Omental fat pad (tissue), 4 donors: ENCODE measurements around the gene ADGRL3. TPM values are rescaled to one million over a fixed set of nuclear protein-coding genes. Genes with fewer than 3 reads are reported as not detected.

Experiments
- ATAC-seq: fragments of 150-250 bp; one replicate; pipeline ENCODE4 v1.9.1; 2016; ENCODE audit warnings: mild to moderate bottlenecking, moderate library complexity; ENCODE audit not compliant: low FRiP score
- DNase-seq: peaks from one replicate; pipeline ENCODE4 v3.0.0-alpha.2; 2019; ENCODE audit warnings: low spot score
- total RNA-seq, 4 donors: library from RNA; depleted of rRNA; stranded (reverse); fragments of >200 nt; gene quantifications; one replicate each; pipeline ENCODE4 v1.1.0, GENCODE V29; 2016
- TF ChIP-seq, protein P1 (sequence below), 3 donors: fragments of 450-650 bp; IDR thresholded peaks; one replicate each; pipeline ENCODE4 v1.5.1; 2016 to 2017; ENCODE audit warnings: antibody characterized with exemption in 3 of 3, mild to moderate bottlenecking in 3 of 3, moderate library complexity in 2 of 3

The ADGRL3 gene
- total RNA-seq, 4 donors from 2014 or later, result 2.5 to 16.4 (median 4.6) TPM

DNA sequence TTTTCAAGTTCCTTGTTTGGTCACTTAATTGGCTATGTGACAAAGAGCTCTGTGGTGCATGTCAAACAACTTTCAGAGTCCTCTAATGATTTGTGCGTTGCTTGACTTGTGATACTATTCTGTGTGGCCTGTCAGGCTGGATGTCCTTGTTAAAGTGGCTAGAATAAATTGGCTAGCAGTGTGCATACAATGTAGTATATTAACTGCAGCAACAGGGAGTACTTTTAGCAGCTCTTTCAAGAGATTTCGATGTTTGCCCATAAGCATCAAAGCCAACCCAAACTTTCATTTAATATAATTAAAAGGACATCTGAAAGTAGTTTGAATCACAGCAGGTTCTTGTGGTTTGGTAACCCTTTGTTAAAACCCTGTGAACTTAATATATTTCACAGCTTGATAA is 718.9 kb downstream of the ADGRL3 start:
- TF ChIP-seq, protein P1, sequence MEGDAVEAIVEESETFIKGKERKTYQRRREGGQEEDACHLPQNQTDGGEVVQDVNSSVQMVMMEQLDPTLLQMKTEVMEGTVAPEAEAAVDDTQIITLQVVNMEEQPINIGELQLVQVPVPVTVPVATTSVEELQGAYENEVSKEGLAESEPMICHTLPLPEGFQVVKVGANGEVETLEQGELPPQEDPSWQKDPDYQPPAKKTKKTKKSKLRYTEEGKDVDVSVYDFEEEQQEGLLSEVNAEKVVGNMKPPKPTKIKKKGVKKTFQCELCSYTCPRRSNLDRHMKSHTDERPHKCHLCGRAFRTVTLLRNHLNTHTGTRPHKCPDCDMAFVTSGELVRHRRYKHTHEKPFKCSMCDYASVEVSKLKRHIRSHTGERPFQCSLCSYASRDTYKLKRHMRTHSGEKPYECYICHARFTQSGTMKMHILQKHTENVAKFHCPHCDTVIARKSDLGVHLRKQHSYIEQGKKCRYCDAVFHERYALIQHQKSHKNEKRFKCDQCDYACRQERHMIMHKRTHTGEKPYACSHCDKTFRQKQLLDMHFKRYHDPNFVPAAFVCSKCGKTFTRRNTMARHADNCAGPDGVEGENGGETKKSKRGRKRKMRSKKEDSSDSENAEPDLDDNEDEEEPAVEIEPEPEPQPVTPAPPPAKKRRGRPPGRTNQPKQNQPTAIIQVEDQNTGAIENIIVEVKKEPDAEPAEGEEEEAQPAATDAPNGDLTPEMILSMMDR (IDR thresholded peaks at IDR 0.05), result no peak
- DNase-seq, result no peak
- ATAC-seq, result no peak

GRCh38 chr4:61919561-61919960 is 719.4 kb downstream of the ADGRL3 start:
- DNase-seq, result no peak
- no peak for ATAC-seq
- TF ChIP-seq, protein P1 (IDR thresholded peaks at IDR 0.05), result no peak

- ATAC-seq (no peak), DNase-seq (no peak)
- TF ChIP-seq, protein P1 (IDR thresholded peaks at IDR 0.05), result no peak
These were observed 721.8 kb downstream of the ADGRL3 start for GRCh38 chr4:61921920-61922319.

- DNase-seq (no peak), ATAC-seq (no peak)
- TF ChIP-seq, protein P1 (IDR thresholded peaks at IDR 0.05), result no peak
These were observed 722.6 kb downstream of the ADGRL3 start for GRCh38 chr4:61922766-61923165.

GRCh38 chr4:61923179-61923578 is 723.1 kb downstream of the ADGRL3 start:
- ATAC-seq (no peak), DNase-seq (no peak)
- TF ChIP-seq, protein P1 (IDR thresholded peaks at IDR 0.05), result no peak

DNA sequence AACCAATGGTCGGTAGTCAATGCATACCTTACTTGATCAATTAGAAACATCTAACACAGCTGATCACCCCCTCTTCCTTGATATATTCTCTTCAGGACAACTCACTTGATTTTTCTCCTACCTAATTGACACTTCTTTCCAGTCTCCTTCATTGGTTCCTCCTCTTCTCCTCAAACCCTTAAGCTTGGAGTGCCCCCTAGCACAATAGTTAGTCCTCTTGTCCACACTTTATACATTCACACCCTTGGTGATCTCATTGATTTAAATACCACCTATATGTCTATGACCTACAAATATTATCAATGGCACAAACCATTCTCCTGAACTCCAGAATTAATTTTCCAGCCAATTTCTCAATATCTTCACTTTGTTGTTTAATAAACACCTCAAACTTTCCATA is 724.0 kb downstream of the ADGRL3 start:
- no peak for DNase-seq
- ATAC-seq, result no peak
- TF ChIP-seq, protein P1 (IDR thresholded peaks at IDR 0.05), result no peak

DNA sequence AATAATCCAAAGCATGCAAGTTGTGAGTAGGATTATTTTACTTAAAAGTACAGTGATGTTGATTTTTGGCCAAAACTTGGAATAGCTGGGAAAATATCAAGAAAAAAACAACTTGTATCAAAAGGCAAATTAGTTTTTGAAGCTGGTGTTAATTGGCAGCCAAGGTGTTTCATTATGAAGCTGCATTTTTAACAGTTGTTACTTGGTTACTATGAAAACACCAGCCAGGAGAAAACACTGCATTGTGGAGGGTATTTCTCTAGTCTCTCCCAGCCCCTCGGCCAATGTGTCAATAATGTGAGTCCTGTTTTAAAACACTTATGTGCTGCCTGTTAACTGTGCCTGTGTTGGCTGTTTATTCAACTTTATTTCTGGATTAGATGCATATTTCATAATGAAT is 733.4 kb downstream of the ADGRL3 start:
- ATAC-seq (no peak), DNase-seq (no peak)
- TF ChIP-seq, protein P1 (IDR thresholded peaks at IDR 0.05), result no peak
